ENCODE results near the gene DBF4B. TPM values are rescaled to one million over a fixed set of nuclear protein-coding genes. Genes with fewer than 3 reads are reported as not detected.

The DBF4B gene
- total and polyA plus RNA-seq, 2 donors = 7.1 to 7.2 TPM

DNA sequence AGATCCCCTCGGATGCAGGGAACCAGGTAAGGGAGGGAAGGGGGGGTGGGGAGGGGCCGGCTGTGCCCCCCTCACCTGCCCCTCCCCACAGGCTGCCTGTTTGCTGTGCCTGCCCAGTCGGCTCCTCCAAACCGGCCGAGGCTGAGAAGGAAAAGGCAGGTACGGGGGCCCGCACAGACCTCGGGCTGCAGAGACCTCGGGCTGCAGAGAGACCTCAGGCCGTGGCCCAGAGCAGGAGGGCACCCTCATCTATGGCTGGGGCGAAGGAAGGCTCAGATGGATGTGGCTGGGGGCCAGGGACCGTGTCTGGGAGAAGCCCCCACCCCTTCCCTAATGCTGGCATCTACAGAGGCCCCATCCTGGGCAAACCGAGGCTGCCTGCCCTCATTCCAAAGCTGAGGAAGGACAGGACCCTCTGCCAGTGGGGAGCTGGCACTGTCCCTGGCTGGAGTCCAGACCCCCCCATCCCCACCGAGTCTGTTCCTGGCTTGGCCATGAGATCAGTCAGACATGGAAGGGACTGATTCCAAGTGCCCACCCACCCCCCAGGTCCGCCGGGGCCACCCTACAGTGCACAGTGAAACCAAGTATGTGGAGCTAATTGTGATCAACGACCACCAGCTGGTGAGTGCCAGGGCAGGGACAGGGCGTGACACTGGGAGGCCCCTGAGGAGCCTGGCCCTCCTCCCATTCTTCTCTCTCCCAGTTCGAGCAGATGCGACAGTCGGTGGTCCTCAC, 64.0 kb downstream of the DBF4B start:
- Histone ChIP-seq H3K4me3 (ENCODE audit: low read depth, low read length) (no peak overlapping the region), H3K4me1 (ENCODE audit: insufficient read depth) (no peaks in the 10 kb centered on the region), H3K27ac (ENCODE audit: low read depth) (no peak overlapping the region), H3K36me3 (ENCODE audit: insufficient read depth) (no peaks in the 10 kb centered on the region)
- 57% methylated on average over 21 of the region's 21 CpGs for WGBS
- DNase-seq (ENCODE audit: extremely low spot score) = no peak

GRCh38 chr17:44773140-44773539, 64.7 kb downstream of the DBF4B start:
- Histone ChIP-seq H3K27ac (ENCODE audit: low read depth) (no peak overlapping the region), H3K4me1 (ENCODE audit: insufficient read depth) (no peaks in the 10 kb centered on the region), H3K4me3 (ENCODE audit: low read depth, low read length) (no peak overlapping the region), H3K36me3 (ENCODE audit: insufficient read depth) (no peaks in the 10 kb centered on the region)
- WGBS = 56% methylated on average over 6 of the region's 6 CpGs
- no peak for DNase-seq (ENCODE audit: extremely low spot score)

DNA sequence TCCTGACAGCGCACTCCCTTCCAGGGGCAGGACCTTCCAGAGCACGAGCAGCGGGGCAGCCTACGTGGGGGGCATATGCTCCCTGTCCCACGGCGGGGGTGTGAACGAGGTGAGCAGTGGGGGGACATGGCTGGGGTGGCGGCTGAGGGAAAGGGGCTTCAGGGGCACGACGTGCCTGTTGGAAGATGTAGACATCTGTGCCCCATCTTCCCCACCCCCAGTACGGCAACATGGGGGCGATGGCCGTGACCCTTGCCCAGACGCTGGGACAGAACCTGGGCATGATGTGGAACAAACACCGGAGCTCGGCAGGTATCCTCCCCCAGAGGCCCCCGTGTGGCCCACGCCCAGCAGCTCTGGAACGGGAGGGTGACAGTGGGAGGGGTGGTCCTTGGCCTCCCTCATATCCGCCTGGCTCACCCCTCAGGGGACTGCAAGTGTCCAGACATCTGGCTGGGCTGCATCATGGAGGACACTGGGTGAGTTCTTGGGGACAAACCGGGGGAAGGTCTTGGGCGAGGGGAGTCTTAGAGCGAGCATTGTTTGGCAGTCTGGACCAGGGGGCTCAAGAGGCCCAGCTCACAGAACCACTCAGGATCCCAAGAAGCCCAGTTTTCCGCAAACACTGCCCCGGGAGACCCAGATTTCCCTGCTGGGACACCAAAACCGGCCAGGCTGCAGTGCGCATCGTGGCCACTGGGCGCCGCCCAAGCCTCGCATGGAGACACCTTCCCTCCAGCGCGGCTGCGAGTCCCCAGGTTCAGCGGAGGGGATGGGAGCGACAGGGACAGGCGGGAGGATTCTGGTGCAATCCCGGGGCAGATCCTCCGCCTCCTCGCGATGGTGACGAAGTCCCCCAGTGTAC, 66.0 kb downstream of the DBF4B start:
- H3K4me1 ChIP-seq (ENCODE audit: insufficient read depth) = no peaks in the 10 kb centered on the region
- H3K27ac ChIP-seq (ENCODE audit: low read depth) = no peak overlapping the region
- DNase-seq (ENCODE audit: extremely low spot score) = no peak
- peak overlapping the region; percentile 41 for H3K4me3 ChIP-seq (ENCODE audit: low read depth, low read length)
- H3K36me3 ChIP-seq (ENCODE audit: insufficient read depth) = no peaks in the 10 kb centered on the region
- WGBS = 24% methylated on average over 42 of the region's 42 CpGs

DNA sequence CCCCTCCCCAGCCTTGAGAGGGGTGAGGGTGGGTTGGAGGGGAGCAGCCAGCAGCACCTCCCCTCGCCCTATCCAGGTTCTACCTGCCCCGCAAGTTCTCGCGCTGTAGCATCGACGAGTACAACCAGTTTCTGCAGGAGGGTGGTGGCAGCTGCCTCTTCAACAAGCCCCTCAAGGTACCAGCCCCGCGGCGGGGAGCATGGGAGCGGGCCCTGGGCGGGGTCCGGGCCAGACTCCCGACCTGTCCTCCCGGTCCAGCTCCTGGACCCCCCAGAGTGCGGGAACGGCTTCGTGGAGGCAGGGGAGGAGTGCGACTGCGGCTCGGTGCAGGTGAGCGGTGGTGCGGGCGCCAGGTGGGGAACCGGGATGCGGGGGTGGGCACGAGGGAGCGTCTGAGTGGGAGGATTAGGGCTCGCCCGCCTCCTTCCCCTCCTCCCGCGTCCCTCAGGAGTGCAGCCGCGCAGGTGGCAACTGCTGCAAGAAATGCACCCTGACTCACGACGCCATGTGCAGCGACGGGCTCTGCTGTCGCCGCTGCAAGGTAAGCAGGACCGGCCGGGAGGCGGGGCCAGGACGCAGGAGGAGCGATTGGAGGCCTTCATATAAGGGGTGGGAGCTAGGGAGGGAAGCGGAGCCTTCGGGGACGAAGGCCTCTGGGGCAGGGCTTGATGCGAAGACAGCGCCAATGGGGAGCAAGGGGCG, 66.8 kb downstream of the DBF4B start:
- Histone ChIP-seq H3K36me3 (ENCODE audit: insufficient read depth) (no peaks in the 10 kb centered on the region), H3K4me3 (ENCODE audit: low read depth, low read length) (peak overlapping the region; percentile 41), H3K4me1 (ENCODE audit: insufficient read depth) (no peaks in the 10 kb centered on the region), H3K27ac (ENCODE audit: low read depth) (no peak overlapping the region)
- under 1% methylated on average over 48 of the region's 50 CpGs for WGBS
- peak; percentile 95 for DNase-seq (ENCODE audit: extremely low spot score)

- 7% methylated on average over 43 of the region's 43 CpGs for WGBS
- H3K4me1 ChIP-seq (ENCODE audit: insufficient read depth) = no peaks in the 10 kb centered on the region
- no peak overlapping the region for H3K27ac ChIP-seq (ENCODE audit: low read depth)
- DNase-seq (ENCODE audit: extremely low spot score) = no peak
- peak overlapping the region; percentile 35 for H3K4me3 ChIP-seq (ENCODE audit: low read depth, low read length)
- no peaks in the 10 kb centered on the region for H3K36me3 ChIP-seq (ENCODE audit: insufficient read depth)
Measured at GRCh38 chr17:44775838-44776621, 67.6 kb downstream of the DBF4B start.

- 88% methylated on average over 19 of the region's 19 CpGs for WGBS
- H3K4me1 ChIP-seq (ENCODE audit: insufficient read depth) = no peaks in the 10 kb centered on the region
- no peak overlapping the region for H3K4me3 ChIP-seq (ENCODE audit: low read depth, low read length)
- no peak overlapping the region for H3K27ac ChIP-seq (ENCODE audit: low read depth)
- H3K36me3 ChIP-seq (ENCODE audit: insufficient read depth) = no peaks in the 10 kb centered on the region
- no peak for DNase-seq (ENCODE audit: extremely low spot score)
Measured at GRCh38 chr17:44776628-44777393, 68.3 kb downstream of the DBF4B start.

- no peak overlapping the region for H3K4me3 ChIP-seq (ENCODE audit: low read depth, low read length)
- H3K4me1 ChIP-seq (ENCODE audit: insufficient read depth) = no peaks in the 10 kb centered on the region
- 88% methylated on average over 20 of the region's 20 CpGs for WGBS
- no peak for DNase-seq (ENCODE audit: extremely low spot score)
- no peak overlapping the region for H3K27ac ChIP-seq (ENCODE audit: low read depth)
- no peaks in the 10 kb centered on the region for H3K36me3 ChIP-seq (ENCODE audit: insufficient read depth)
Measured at GRCh38 chr17:44777394-44778348, 69.2 kb downstream of the DBF4B start.

GRCh38 chr17:44778656-44779210, 70.3 kb downstream of the DBF4B start:
- Histone ChIP-seq H3K36me3 (ENCODE audit: insufficient read depth) (no peaks in the 10 kb centered on the region), H3K4me1 (ENCODE audit: insufficient read depth) (no peaks in the 10 kb centered on the region), H3K4me3 (ENCODE audit: low read depth, low read length) (no peak overlapping the region), H3K27ac (ENCODE audit: low read depth) (no peak overlapping the region)
- DNase-seq (ENCODE audit: extremely low spot score) = no peak
- WGBS = 39% methylated on average over 10 of the region's 10 CpGs

DNA sequence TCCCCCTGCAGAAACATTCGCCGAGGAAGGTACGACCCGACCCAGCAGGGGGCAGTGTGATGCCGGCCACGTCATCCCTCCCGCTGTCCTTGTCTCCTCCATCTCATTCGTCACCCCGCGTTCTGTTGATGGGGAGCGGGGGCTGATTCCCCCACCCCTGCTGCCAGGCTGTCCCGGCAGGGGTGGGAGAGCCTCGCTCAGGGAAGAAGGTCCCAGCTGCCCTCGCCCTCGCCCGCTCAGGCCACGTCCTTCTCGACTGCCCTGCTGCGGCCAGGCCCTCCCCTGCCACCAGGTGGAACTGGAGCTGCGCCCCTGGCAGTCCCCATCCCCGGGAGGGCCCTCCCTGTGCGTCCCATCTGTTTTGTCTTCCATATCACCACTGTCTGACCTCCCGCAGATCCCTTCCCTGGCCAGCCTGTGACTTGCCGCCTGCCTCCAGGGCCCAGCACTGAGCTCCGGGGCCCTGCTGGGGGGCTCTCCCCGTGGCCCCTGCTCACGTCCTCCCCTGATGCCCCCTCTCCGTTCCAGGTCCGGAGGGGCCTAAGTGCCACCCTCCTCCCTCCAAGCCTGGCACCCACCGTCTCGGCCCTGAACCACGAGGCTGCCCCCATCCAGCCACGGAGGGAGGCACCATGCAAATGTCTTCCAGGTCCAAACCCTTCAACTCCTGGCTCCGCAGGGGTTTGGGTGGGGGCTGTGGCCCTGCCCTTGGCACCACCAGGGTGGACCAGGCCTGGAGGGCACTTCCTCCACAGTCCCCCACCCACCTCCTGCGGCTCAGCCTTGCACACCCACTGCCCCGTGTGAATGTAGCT, 71.0 kb downstream of the DBF4B start:
- Histone ChIP-seq H3K4me3 (ENCODE audit: low read depth, low read length) (peak overlapping the region; percentile 15), H3K36me3 (ENCODE audit: insufficient read depth) (no peaks in the 10 kb centered on the region), H3K4me1 (ENCODE audit: insufficient read depth) (no peaks in the 10 kb centered on the region), H3K27ac (ENCODE audit: low read depth) (no peak overlapping the region)
- whole genome bisulfite sequencing = 14% methylated on average over 36 of the region's 36 CpGs
- DNase-seq (ENCODE audit: extremely low spot score) = peak; percentile 72

DNA sequence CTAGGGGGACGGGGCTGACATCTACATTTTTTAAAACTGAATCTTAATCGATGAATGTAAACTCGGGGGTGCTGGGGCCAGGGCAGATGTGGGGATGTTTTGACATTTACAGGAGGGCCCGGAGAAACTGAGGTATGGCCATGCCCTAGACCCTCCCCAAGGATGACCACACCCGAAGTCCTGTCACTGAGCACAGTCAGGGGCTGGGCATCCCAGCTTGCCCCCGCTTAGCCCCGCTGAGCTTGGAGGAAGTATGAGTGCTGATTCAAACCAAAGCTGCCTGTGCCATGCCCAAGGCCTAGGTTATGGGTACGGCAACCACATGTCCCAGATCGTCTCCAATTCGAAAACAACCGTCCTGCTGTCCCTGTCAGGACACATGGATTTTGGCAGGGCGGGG, 71.7 kb downstream of the DBF4B start:
- H3K36me3 ChIP-seq (ENCODE audit: insufficient read depth) = no peaks in the 10 kb centered on the region
- no peak for DNase-seq (ENCODE audit: extremely low spot score)
- no peaks in the 10 kb centered on the region for H3K4me1 ChIP-seq (ENCODE audit: insufficient read depth)
- no peak overlapping the region for H3K4me3 ChIP-seq (ENCODE audit: low read depth, low read length)
- WGBS = 90% methylated on average over 12 of the region's 12 CpGs
- no peak overlapping the region for H3K27ac ChIP-seq (ENCODE audit: low read depth)

Measured in urinary bladder (tissue), 4 donors.